Heart left ventricle (tissue), 16 donors: Measurements from ENCODE around the gene SH2D7. TPM values are rescaled to one million over a fixed set of nuclear protein-coding genes. Genes with fewer than 3 reads are reported as not detected.

Experiments used
- ATAC-seq, 4 donors: fragments of 200-7000 bp; cut with Tn5 transposase; one replicate each; pipeline ENCODE4 v1.9.1; 2020 to 2022; ENCODE audit warnings: moderate library complexity in 4 of 4, mild to moderate bottlenecking in 3 of 4, moderate number of reproducible peaks in 1 of 4
- DNase-seq, 5 donors: peaks; one replicate each; pipeline ENCODE4 v3.0.0-alpha.2; 2020
- H3K27ac ChIP-seq, 12 donors: fragments of 200-600 bp; sonication (generic) in 4 of 12; one replicate each; pipeline versions ENCODE4 v1.5.0 to v1.8.0; 2016 to 2022; ENCODE audit warnings: mild to moderate bottlenecking in 2 of 12
- H3K27me3 ChIP-seq, 9 donors: fragments of 200-600 bp; sonication (generic) in 2 of 9; one replicate each; pipeline versions ENCODE4 v1.5.1 to v1.8.0; 2016 to 2022; ENCODE audit warnings: mild to moderate bottlenecking in 3 of 9
- H3K36me3 ChIP-seq, 9 donors: fragments of 200-600 bp; sonication (generic) in 2 of 9; one replicate each; pipeline versions ENCODE4 v1.5.0 to v1.8.0; 2018 to 2022; ENCODE audit warnings: mild to moderate bottlenecking in 2 of 9
- H3K4me1 ChIP-seq, 12 donors: fragments of 200-600 bp; sonication (generic) in 4 of 12; one replicate each; pipeline versions ENCODE4 v1.5.0 to v1.8.0; 2016 to 2022; ENCODE audit warnings: mild to moderate bottlenecking in 3 of 12
- H3K4me3 ChIP-seq, 12 donors: fragments of 200-600 bp; sonication (generic) in 4 of 12; one replicate each; pipeline versions ENCODE4 v1.5.0 to v1.8.0; 2017 to 2022; ENCODE audit warnings: mild to moderate bottlenecking in 9 of 12, moderate library complexity in 4 of 12
- H3K9me3 ChIP-seq, 12 donors: fragments of 200-600 bp; sonication (generic) in 4 of 12; one replicate each; pipeline versions ENCODE4 v1.5.0 to v1.8.0; 2016 to 2022; ENCODE audit warnings: mild to moderate bottlenecking in 1 of 12
- CTCF ChIP-seq, 12 donors: fragments of 200-600 bp; sonication (generic) in 4 of 12; IDR thresholded peaks; one replicate each; pipeline versions ENCODE4 v1.5.0 to v1.8.0; 2018 to 2022; ENCODE audit warnings: antibody characterized with exemption in 12 of 12, mild to moderate bottlenecking in 5 of 12
- POLR2A ChIP-seq, 2 donors: fragments of 450-650 bp; IDR thresholded peaks; one replicate each; pipeline ENCODE4 v1.6.1; 2017; ENCODE audit warnings: antibody characterized with exemption in 2 of 2, mild to moderate bottlenecking in 2 of 2, moderate library complexity in 2 of 2
- WGBS, 4 donors: extraction: QIAGEN DNeasy Blood & Tissue Kit in 2 of 4; methylation state at CpG; one replicate each; pipeline versions ENCODE4 v1.1.5 to v1.1.7; 2013 to 2018; 5-methylcytosine and 5-hydroxymethylcytosine counted together
- intact Hi-C, 10 donors: fragments of 100-400 bp; cut with DNase I; formaldehyde crosslinking; loops; one replicate each; pipeline versions ENCODE4 v1.11.1 to v1.14.2; 2022
- polyA plus RNA-seq, 2 donors: library from polyadenylated mRNA; stranded (reverse); fragments of 200-250 nt; gene quantifications; one replicate each; pipeline ENCODE4 v1.2.3, GENCODE V29; 2013
- total RNA-seq, 9 donors: library from RNA; depleted of rRNA in 2 of 9; stranded (reverse); fragments of >200 nt in 2 of 9; fragmentation: NEBNext Ultra II Directional in 3 of 9; extraction: Animal tissue kit (Norgen Biotek cat#: 25700) in 3 of 9; gene quantifications; one replicate each; pipeline versions ENCODE4 v1.1.0 to v1.2.4, GENCODE V29; 2016 to 2023
- donor health status: ischemic (EF 13 %, LVEDD 7.1; RV severe dilation, severe dysfunction).
- donor health status: healthy with polysubstance abuse.
- donor health status: DM: no; HTN: yes; CAD: no.
- donor health status: DM: no; HTN: no; CAD: no.
- donor health status: ischemic (EF 25% LVEDD 6.9; RV normal size, moderate dysfunction).
- donor health status: ischemic (EF 25% LVEDD 5.7; RV mildly dilated, moderate dysfunction).
- donor health status: healthy.
- donor health status: DM: yes; HTN: yes; CAD: no.
- donor health status: ischemic (EF 35%, LVEDD 5.7; RV mildly dilated, moderate dysfunction).
- donor health status: nonischemic (EF 11% LVEDD 7.7; RV severe dilation, severe dysfunction).
- donor health status: DM: yes; HTN: yes; CAD: no.
- donor health status: PGD.
- donor health status: ischemic (EF 29% LVEDD 5.4; RV normal size, mild dysfunction).
- donor health status: nonischemic (EF 23%, LVEDD 6.1; RV moderate dilation, normal function).

SH2D7 gene
- total and polyA plus RNA-seq, 11 donors = not detected

- H3K4me1 ChIP-seq = peaks cover 15 to 86% (median 53%) of the 10 kb centered on the region in 12 donors
- peaks cover 0 to 42% (median 29%) of the 10 kb centered on the region in 9 donors for H3K36me3 ChIP-seq
- no peak for DNase-seq
- H3K9me3 ChIP-seq = no peaks in the 10 kb centered on the region
- H3K4me3 ChIP-seq = no peak overlapping the region
- peak in 3 of 4 donors; percentile 12 to 55 (median 15) for ATAC-seq
- TF ChIP-seq POLR2A (IDR thresholded peaks at IDR 0.05) = no peak
- no peak for TF ChIP-seq CTCF (IDR thresholded peaks at IDR 0.05)
- H3K27ac ChIP-seq = peak overlapping the region in 9 of 12 donors; percentile 53 to 92 (median 68)
- H3K27me3 ChIP-seq = no peaks in the 10 kb centered on the region
- 85 to 89% (median 86%) methylated on average over 5 of the region's 5 CpGs for WGBS, 4 donors
- intact Hi-C loops = no loop called here
Measured at GRCh38 chr15:78046796-78047341, 45.5 kb upstream of the SH2D7 start.

- Histone ChIP-seq H3K27ac (peak overlapping the region; percentile 23 to 92 (median 66)), H3K36me3 (peaks cover 0 to 40% (median 22%) of the 10 kb centered on the region in 9 donors), H3K9me3 (no peaks in the 10 kb centered on the region), H3K27me3 (no peaks in the 10 kb centered on the region), H3K4me3 (peak overlapping the region in 1 of 12 donors; percentile 2), H3K4me1 (peaks cover 15 to 94% (median 61%) of the 10 kb centered on the region in 12 donors)
- intact Hi-C loops = no loop called here
- TF ChIP-seq POLR2A (IDR thresholded peaks at IDR 0.05) (no peak), CTCF (IDR thresholded peaks at IDR 0.05) (no peak)
- DNase-seq (peak in 3 of 5 donors; percentile 52 to 54 (median 53)), ATAC-seq (peak; percentile 19 to 63 (median 52))
- 42 to 52% (median 43%) methylated on average over 8 of the region's 8 CpGs for WGBS, 4 donors
Measured at GRCh38 chr15:78047761-78048627, 44.4 kb upstream of the SH2D7 start.

- no peaks in the 10 kb centered on the region for H3K9me3 ChIP-seq
- peaks cover 0 to 40% (median 22%) of the 10 kb centered on the region in 9 donors for H3K36me3 ChIP-seq
- ATAC-seq = peak; percentile 36 to 70 (median 52)
- H3K27ac ChIP-seq = peak overlapping the region; percentile 23 to 92 (median 66)
- H3K4me3 ChIP-seq = peak overlapping the region in 1 of 12 donors; percentile 2
- no peaks in the 10 kb centered on the region for H3K27me3 ChIP-seq
- H3K4me1 ChIP-seq = peaks cover 15 to 98% (median 61%) of the 10 kb centered on the region in 12 donors
- intact Hi-C loops = no loop called here
- DNase-seq = peak in 3 of 5 donors; percentile 36 to 45 (median 40)
- 47 to 70% (median 62%) methylated on average over 5 of the region's 5 CpGs for WGBS, 4 donors
- TF ChIP-seq CTCF (IDR thresholded peaks at IDR 0.05) (no peak), POLR2A (IDR thresholded peaks at IDR 0.05) (no peak)
Measured at GRCh38 chr15:78048628-78048920, 43.8 kb upstream of the SH2D7 start.
